GM11168 (cell line): Measurements from ENCODE around the gene WHAMM.

Source experiments
- in situ Hi-C: fragments of 300-500 bp; cut with MboI; formaldehyde crosslinking; loops from one replicate; pipeline ENCODE4 v1.12.0; 2022; ENCODE audit warnings: low sequenced_read_pairs; ENCODE audit not compliant: unreplicated experiment

Gene WHAMM

DNA sequence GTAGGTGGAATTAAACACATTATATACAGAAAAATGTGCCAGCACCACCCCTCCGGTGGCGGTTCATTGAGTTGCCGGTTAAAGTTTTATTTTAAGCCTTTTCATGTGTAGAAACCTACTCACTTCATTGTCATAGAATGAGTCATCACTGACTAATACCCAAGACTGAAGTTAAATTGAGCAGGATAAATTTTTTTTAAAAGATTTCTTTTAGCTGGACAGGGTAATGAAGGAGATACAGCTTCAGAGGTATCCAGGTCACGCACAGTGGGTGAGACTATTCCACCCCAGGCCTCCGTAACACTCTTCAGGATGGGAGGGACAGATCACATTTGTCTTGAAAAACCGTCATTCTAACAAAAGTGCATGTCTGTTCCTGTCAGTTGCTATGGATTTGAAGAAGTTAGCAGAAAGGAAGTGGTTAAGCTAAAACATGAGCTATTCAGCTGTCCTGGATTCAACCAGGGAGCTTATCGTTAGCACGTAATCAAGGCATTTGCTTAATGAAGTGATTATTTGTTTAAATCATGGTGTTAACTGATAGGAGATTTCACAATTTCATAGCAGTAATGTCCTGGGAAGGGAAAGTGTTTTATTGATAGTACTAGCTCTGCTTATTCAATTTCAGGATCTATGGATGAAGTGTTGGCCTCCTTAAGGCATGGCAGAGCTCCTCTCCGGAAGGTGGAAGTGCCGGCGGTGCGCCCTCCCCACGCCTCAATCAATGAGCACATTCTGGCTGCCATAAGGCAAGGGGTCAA, 23.4 kb downstream of the WHAMM start:
- in situ Hi-C loops: no loop called here

DNA sequence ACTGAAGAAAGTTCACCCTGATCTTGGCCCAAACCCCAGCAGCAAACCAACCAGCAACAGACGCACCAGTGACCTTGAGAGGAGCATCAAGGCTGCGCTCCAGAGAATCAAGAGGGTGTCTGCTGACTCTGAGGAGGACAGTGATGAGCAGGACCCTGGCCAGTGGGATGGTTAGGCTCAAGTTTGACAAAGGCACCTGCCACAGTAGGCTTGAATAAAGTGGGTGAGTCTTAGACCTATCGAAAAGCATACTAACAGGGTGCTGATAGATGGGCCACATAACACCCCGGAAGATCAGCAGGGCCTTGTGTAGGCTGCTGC, 23.9 kb downstream of the WHAMM start:
- in situ Hi-C loops: no loop called here

DNA sequence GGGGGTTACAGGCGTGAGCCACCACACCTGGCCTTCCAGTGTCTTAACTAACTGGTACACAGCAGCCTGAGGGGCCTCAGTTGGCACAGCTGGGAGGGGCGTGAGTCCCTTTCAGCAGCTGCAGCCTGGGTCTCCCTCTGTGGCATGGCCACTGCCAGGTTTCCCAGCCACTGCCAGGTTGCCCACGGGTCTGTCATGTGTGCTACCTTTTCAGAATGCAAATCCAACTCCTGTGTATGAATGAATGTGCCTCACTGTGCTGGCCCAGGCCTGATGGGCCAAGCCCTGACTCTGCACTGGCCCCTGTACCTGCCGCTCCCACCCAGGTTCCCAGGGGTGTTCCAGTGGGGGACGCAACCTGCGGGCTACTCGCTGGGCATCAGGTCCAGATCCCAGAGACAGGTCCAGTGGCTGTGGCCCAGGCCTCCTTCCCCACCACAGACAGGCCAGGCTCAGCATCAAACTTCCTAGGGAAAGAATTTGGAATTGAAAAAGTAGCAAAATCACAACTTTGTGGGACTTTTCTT, 26.0 kb downstream of the WHAMM start:
- in situ Hi-C loops: no loop called here

DNA sequence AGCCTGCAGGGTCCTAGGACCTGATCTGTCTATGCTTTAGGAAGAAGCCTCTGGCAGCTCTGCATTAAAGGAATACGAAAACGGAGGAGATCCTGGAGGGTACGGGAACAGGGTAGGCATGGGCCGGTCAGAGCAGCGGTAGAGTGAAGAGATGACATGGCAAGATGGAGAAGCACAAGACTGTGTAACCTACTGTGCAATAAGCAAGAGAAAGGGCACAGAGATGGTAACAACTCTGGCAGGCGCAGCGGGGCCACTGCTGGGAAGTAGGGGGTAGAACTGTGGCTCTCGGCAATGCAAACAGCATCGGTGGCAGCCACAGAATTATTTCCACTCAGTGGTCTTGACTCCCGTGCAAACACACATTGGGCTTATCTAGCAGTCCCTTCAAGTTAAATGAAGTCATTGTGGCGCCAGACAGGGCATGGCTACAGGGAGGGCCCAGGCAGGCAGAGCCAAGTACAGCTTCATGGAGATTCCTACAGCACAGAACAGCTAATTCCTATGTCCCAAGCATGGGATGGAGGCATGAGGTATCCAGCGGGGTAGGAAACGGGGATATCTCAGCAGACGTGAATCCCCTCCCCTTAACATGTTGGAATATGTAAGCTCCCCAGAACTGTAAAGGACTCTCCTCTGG, 28.8 kb downstream of the WHAMM start:
- in situ Hi-C loops: no loop called here

DNA sequence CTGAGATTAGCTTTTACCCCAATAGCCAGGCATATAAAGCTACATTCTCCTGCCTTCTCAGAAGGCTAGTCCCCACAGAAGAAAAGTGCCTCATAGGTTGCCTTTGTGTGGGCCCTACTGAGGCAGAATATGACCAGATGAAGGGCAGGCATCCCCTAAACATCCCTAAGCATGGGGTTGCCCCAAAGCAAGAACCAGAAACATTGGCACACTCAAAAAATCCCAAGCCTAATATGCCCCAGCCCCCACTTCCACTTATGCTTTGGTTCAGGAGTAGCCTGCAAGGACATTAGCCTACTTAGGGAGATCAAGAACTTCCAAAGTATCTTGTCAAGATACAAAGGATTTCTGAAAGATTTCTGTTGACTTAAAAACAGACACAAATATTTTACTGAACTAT, 29.7 kb downstream of the WHAMM start:
- in situ Hi-C loops: no loop called here

DNA sequence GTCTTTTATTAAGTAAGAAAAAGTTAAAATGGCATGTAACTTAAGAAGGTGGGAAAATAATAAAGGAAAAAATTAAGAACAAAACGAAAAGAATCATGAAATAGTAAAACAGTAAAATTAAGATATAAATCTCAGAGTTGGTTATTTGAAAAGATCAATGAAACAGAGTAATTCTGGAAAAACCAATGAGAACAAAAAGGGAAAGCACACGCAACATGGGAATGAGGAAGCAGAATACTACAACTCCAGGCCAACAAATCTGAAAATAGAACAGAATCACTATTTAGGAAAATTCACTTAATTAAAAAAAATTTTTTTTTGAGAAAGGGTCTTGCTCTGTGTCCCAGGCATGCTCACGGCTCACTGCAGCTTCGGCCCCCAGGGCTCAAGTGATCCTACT, 30.7 kb downstream of the WHAMM start:
- in situ Hi-C loops: no loop called here

DNA sequence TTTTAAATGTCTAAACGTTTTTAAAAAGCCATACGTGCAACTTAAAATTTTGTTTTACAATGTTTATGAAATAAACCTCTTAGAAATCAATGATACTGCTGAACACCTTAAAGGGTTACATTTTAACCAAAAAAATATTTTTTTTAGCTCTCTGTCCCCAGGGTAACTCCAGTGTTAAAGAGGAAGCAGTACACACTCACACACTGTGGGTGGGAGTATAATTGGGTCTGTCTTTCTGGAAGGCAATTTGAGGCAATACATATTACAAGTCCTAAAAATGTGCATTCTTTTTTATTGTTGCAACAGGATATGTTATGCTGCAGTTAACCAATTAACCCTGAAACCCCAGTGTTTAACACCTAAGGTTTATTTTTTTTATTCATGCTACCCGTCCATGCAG, 34.1 kb downstream of the WHAMM start:
- in situ Hi-C loops: no loop called here

DNA sequence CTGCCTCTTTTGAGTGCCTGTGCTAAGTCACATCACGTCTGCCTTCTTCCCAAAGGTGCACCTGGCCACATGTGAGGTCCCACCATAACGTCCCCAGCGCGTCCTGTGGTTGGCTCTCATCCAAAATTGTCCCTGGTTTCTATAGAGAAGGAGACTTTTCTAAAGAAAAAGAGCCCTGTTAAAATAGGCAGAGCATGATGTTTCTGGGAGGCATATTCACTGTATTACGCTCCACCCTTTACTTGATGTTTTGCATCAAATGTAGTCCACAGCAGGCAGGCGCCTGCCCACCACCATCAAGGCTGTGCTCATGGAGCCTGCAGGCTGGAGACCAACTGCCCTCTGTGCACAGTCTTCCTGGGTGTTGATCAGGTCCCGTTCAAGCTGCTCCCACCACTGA, 36.3 kb downstream of the WHAMM start:
- in situ Hi-C loops: no loop called here

DNA sequence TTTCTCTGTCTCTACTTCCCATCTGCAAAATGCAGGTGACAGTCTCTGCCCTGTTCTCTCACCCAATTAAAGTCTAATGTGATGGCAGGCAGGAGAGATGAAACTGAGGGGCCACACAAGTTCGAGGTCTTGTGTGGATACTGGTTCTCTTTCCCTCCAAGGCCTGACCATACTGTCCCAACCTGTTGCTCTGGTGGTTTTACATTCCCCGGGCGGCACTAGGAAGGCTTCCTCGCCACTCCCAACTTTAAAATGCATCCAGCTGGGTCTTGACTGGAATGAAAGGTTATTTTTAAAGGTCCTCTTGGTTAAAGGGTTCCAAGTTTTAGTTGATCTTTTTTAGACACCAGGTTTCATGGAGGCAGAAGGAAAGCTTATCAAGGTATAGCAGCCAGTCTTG, 37.2 kb downstream of the WHAMM start:
- in situ Hi-C loops: no loop called here

DNA sequence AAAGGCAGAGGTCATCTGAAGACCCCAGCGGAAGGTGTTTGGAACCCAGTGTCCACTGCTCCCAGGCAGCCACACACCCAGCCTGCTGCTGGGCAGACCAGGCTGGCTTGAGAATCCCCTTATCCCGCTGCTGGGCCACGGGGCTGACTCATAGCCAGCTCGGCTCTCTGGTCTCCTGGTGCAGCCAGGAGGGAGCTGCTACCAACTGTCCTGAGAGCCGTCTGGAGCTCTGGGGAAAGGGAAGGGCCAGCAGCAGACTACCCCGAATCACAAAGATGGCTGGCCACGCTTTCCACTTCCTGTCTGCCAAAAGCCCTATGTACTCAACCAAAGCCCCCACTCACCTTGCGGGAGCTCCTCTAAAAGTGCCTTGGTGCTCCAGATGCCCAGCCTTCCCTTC, 38.3 kb downstream of the WHAMM start:
- in situ Hi-C loops: no loop called here

DNA sequence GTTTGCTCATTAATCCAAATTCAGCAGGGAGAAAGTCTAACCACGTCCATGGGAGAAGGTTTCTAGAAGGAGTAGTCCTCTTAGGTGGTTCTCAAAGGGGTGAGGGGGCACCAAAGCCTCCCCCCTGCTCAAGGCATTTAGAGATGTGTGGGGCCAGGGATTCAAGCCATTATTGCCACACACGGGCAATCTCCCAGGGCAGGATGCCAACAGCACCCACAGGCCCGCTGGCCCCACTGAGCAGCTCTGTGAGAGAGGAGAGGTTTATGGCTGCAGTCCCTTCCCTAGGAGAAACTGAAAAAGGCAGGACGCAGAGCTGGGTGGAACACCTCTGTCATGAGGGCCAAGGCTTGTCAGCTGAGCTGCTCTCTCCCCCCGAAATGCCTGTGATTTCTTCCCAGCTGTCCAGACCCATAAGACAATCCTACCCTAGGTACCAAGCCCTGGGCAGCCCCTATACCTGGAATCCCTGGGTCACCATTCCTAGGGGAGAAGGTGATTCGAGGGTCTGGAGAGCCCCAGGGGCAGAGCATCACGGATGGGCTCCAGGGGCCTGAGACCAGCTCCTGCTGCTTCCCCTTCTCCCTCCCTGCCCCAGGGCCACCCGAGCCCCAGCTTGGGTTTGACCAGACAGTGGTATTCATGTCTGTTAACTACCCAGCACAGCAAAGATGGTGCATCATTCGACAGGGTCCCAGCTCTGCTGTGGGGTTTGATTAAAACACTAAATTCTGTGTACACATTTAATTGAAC, 39.0 kb downstream of the WHAMM start:
- in situ Hi-C loops: no loop called here

DNA sequence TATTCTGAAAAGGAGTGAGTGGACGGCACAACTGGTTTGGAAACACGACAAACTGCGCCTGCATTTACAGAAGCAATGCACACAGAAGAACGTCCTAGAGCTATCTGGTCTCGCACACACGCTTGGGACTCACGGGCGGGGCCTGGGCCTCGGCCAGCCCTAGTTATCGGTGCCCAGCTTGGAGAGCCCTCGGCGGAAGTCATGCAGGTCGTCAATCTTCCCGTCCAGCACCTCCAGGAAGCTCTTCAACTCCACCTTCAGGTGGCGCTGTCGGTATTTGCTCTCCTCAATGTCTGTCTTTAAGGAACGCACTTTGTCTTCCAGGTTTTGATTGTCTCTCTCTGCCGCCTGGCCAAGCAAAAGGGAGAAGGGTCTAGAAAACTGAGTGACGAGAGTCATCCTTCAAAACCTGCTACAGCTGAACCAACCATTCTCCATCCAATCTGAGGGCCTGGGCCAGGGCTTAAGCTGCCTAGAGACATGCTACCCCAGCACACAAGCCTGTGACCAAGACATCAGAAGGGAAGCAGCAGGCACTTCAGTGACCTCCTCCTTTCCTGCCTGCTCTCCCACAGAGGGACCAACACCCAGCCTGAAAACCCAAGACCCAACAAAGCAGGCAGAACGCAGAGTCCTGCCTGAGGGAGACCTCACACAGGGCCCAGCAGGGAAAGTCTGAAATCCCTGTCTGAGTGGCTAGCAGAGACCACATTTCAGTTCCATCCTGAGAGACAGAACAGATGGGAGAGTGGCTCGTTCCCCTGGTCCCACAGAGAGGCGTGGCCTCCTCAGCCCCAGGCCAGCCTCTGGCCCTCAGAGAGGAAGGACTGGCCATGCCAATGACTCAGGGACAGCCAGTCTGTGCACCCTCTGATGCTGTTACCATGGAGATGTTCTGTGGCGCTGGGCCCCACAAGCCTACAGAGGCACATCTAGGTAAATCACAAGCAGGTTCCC, 40.4 kb downstream of the WHAMM start:
- in situ Hi-C loops: loop anchor here (10.0 kb wide), 2 partner anchors 125 to 155 kb away; no protein-coding TSS in a partner anchor

DNA sequence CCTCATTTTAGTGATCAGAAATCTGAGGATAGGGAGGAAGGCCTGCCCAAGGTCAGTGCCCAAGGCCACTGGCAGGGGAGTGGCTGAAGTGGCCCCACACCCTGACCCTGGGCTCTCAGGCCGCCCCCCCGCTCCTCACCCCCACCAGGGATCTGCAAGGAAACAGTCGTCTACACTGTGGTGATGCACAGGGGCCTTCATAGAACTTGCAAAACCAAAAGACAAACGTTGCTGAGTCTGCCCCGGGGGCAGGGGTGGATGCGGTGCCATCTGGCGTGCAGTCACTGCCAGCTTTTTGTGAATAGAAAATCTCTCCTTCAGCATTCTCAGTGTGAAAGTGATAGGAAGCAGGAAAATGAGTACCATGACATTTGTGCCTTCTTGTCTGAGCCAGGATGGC, 41.3 kb downstream of the WHAMM start:
- in situ Hi-C loops: loop anchor here (10.0 kb wide), 2 partner anchors 124 to 154 kb away; no protein-coding TSS in a partner anchor

DNA sequence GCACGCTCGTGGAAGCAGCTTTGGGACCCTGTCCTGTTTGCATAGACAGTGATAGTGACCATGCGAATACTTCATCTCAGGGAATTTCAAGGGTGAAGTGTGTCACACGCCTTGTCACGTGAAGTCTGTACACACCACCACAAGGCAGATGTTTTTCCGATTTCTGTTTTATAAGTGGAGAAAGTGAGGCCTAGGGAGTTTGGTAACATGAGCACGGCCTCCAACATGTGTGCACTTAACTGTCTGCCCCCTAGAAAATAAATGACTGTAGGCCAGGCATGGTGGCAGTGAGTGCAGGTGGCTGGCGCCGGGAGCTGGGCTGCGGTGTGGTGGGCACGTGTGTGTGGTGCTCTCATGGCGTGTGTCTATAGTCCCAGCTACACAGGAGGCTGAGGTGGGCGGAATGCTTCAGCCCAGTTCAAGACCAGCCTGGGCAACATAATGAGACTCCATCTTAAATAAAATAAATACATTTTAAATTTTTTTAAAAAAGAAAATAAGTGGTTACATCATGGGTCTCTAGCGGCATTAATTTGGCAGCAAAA, 42.0 kb downstream of the WHAMM start:
- in situ Hi-C loops: loop anchor here (10.0 kb wide), 2 partner anchors 123 to 153 kb away; no protein-coding TSS in a partner anchor

DNA sequence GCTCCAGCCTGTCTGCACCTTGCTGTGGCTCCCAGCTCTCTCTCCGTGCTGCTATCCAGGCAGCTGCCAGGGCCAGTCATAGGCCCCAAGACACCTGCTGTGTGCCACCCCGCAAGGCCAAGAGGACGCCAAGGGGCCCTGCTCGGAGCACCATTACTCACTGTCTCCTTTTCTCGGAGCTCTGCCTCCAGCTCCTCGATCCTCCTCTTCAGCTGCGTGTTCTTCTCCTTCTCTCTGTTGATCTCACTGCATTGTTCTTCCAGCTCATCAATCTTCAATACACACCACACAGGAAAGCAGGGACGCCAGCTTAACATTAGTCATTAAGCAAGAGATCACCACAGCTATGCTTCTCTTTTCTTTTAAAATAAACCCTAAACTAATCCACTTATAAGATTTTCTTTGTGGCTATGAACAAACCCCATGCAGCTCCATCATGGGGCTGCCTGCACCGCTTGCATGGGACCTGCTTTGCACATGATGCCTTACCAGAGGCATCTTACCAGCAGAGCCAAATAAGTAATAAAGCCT, 42.6 kb downstream of the WHAMM start:
- in situ Hi-C loops: loop anchor here (10.0 kb wide), 2 partner anchors 123 to 153 kb away; no protein-coding TSS in a partner anchor

DNA sequence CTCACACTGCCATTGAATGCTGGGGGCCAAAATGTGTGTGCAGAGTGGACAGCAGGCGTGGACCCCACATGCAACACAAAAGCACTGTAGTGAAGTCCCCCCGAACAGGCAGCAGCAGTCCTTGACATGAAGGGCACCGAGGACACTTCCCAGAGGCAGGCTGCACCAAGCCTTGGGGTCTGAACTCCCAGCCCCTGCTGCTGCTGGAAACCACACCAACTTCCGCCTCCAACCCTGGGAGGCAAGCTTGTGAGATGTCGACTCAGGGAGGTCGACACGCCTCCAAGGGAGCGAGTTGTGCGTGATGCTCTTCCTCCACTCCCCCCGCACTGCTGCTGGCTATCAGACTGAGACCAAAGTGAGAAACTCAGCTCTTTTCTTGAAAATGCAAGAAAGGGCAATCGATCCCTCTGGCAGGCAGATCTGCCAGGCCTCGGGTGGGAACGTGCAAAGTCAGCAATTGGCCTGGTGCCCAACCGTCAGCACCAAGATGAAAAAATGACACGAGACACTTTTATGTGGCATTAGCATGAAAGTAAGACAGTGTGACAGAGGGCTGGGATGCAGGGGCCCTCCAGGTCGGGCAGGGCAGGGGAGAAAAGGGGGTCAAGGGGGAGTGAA, 43.6 kb downstream of the WHAMM start:
- in situ Hi-C loops: loop anchor here (10.0 kb wide), 2 partner anchors 122 to 152 kb away; no protein-coding TSS in a partner anchor

DNA sequence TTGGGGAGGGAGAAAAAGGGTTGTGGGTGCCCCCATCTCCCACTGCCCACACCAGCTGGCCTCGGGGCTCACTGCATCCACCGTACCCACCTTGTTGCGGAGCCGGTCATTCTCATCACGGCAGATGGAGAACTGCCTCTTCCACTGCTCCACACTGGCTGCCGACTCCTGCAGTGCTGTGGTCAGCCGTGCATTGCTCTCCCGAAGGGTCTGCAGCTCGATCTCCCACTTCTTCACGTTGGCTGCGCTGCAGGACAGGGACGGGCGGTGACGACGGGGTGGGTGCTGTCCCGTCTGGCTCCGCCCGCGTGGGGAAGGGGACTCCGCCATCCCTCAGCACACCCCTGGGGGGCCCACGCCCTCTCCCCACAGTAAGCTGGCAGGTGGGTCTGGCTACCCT, 45.1 kb downstream of the WHAMM start:
- in situ Hi-C loops: loop anchor here (10.0 kb wide), 2 partner anchors 120 to 150 kb away; no protein-coding TSS in a partner anchor

DNA sequence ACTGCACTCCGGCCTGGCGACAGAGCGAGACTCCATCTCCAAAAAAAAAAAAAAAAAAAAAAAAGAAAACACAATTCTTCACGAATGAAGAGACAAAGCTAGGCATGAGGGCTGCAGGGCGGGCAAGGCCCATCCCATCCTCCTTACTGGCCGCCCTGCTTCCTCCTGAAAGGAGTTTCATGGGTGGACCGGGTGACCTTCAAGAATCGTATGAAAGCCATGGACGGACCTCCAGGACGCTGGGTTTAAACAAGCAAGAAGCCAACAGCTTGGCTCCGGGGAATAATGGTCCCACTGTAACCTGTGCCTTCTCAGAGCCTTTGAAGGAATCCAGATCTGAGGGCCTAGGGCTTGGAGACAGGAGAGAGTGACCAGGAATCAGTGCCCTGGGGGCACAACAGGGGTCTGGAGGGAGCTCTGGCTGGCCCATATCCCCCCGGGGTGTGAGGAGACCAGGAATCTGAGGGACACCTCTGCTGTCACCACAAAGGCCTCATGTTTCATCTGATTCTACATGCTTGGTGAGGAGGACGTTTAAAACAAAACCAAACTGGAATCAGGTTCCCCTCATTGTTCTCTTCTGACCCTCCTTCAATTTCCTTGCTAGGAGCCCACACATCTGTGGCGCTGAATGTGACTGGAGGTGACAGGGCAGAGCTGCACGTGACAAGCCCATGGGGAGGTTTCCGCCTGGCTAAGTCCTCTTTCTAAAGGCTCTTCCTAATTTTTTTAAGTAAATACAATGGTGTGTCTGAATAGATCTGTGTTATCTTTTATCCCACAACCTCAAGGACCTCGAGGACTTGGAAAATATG, 46.1 kb downstream of the WHAMM start:
- in situ Hi-C loops: loop anchor here (10.0 kb wide), 2 partner anchors 119 to 149 kb away; no protein-coding TSS in a partner anchor
